SIG-M5 treated with dmso at 0.1 percent for 504 hours (cell line): ENCODE measurements around the gene SLC2A11.
A peak's percentile ranks its signal among the peaks of the same experiment; 100 is the strongest.
"Not testable (repeated sequence)": the region's sequence is repeated elsewhere in the genome, so short reads cannot be mapped to it uniquely, and the experiment has no call there.

ENCODE experiments used
- DNase-seq: peaks from one replicate; lab custom pipeline; 2025; ENCODE audit not compliant: unreplicated experiment; lab: John Stamatoyannopoulos, UW

Gene SLC2A11

GRCh38 chr22:23888615-23889401 lies 31.1 kb downstream of the SLC2A11 start:
- DNase-seq = no peak

GRCh38 chr22:23889620-23890019 lies 31.9 kb downstream of the SLC2A11 start:
- DNase-seq = no peak

GRCh38 chr22:23891726-23892125 lies 34.1 kb downstream of the SLC2A11 start:
- no peak for DNase-seq

GRCh38 chr22:23892130-23892529 lies 34.5 kb downstream of the SLC2A11 start:
- DNase-seq = no peak

- no peak for DNase-seq
Observed at GRCh38 chr22:23892706-23893105, 35.0 kb downstream of the SLC2A11 start.

- no peak for DNase-seq
Observed at GRCh38 chr22:23893121-23893944, 35.7 kb downstream of the SLC2A11 start.

- DNase-seq = peak; percentile 90
Observed at GRCh38 chr22:23893945-23894709, 36.5 kb downstream of the SLC2A11 start, which contains the start of gene MIF. TSS of gene MIF (plus strand) at chr22:23894383. CDS start at chr22:23894475, 92 bp downstream.

GRCh38 chr22:23894710-23895598 lies 37.3 kb downstream of the SLC2A11 start:
- peak; percentile 68 for DNase-seq

- DNase-seq = no peak
Observed at GRCh38 chr22:23895599-23896144, 38.0 kb downstream of the SLC2A11 start.

- DNase-seq = no peak
Observed at GRCh38 chr22:23896166-23896522, 38.5 kb downstream of the SLC2A11 start.

- DNase-seq = no peak
Observed at GRCh38 chr22:23896523-23897186, 39.0 kb downstream of the SLC2A11 start.

- DNase-seq = no peak
Observed at GRCh38 chr22:23897320-23897719, 39.6 kb downstream of the SLC2A11 start.

- peak; percentile 23 for DNase-seq
Observed at GRCh38 chr22:23898006-23898974, 40.6 kb downstream of the SLC2A11 start.

- DNase-seq = no peak
Observed at GRCh38 chr22:23899042-23899745, 41.5 kb downstream of the SLC2A11 start.

GRCh38 chr22:23900227-23900626 lies 42.6 kb downstream of the SLC2A11 start:
- not testable (repeated sequence) for DNase-seq

- no peak for DNase-seq
Observed at GRCh38 chr22:23901600-23901999, 43.9 kb downstream of the SLC2A11 start.

GRCh38 chr22:23903328-23903971 lies 45.8 kb downstream of the SLC2A11 start:
- no peak for DNase-seq
